ENCODE measurements around the gene SMIM17.

DNA sequence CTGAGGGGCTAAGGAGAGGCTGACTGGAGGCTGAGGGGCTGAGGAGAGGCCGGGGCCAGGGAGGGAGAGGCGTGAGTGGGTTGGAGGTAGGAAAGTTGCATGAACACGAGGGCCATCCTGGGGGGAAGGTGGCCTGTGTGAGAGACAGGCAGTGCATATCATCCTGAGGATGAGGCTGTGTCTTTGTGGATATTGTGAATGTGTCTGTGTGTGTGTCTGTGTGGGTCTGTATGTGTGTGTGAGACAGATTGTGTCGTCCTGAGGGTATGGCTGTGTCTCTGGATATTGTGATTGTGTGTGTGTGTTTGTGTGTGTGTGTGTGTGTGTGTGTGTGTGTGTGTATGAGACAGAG lies 47.4 kb upstream of the SMIM17 start:
- TF ChIP-seq POLR2A (IDR thresholded peaks at IDR 0.05) = no peak
- TF ChIP-seq, protein P1, sequence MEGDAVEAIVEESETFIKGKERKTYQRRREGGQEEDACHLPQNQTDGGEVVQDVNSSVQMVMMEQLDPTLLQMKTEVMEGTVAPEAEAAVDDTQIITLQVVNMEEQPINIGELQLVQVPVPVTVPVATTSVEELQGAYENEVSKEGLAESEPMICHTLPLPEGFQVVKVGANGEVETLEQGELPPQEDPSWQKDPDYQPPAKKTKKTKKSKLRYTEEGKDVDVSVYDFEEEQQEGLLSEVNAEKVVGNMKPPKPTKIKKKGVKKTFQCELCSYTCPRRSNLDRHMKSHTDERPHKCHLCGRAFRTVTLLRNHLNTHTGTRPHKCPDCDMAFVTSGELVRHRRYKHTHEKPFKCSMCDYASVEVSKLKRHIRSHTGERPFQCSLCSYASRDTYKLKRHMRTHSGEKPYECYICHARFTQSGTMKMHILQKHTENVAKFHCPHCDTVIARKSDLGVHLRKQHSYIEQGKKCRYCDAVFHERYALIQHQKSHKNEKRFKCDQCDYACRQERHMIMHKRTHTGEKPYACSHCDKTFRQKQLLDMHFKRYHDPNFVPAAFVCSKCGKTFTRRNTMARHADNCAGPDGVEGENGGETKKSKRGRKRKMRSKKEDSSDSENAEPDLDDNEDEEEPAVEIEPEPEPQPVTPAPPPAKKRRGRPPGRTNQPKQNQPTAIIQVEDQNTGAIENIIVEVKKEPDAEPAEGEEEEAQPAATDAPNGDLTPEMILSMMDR (IDR thresholded peaks at IDR 0.05) = no peak

Data from thyroid gland (tissue), 4 donors.